Cerebellar cortex (tissue), 1 donor: ENCODE results near the gene VAMP5.
"Not testable (repeated sequence)": the region's sequence is repeated elsewhere in the genome, so short reads cannot be mapped to it uniquely, and the experiment has no call there.

Source experiments
- DNase-seq: peaks from one replicate; pipeline ENCODE4 v3.0.0-alpha.2; 2015; ENCODE audit warnings: low spot score

Gene VAMP5, protein sequence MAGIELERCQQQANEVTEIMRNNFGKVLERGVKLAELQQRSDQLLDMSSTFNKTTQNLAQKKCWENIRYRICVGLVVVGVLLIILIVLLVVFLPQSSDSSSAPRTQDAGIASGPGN

DNA sequence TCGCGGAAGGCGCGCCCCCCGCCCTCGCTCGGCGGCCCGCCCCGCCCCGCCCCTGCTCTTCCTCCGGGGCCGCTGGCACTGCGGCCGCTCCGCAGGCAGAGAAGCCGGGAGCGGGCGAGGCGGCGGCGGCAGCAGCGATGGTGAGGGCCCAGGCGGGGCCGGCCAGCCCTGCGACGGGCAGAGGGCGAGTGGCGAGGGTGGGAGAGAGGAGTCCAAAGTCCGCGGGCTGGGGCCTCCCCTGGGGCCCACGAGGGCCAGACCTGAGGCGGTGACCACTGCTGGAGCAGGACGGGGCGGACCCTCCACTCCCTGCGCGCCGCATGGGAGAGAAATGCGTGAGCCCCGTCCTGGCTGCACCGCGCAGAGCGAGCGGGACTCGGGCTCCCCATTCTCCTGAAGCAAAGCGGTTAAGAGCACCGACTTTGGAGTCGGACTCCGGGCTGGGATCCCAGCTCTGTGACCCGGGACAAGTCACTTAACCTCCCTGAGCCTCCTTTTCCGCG, at the start of gene VAMP5:
Gene VAMP5 (plus strand): TSS at position 78 of the 503 bp plus-strand sequence. CDS start 60 bp downstream, at position 138.
- no peak for DNase-seq

DNA sequence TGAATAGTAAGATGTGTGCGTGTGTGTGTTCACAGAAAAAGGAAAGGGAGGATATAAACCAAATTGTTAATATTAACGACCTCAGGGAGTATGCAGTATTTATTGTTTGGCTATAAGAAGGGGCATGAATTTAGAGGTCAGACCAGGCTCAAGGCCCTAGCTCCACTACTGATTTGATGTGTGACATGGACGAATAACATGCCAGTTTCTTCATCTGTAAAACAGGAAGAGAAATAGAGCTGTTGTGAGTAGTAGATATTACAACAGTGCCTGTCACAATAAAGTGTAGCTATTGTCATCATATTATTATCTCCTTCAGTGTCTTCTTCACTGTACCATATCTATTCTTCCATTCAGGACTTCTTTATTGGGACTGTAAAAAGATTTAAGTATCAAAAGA, 49.4 kb upstream of the VAMP5 start:
- no peak for DNase-seq

DNA sequence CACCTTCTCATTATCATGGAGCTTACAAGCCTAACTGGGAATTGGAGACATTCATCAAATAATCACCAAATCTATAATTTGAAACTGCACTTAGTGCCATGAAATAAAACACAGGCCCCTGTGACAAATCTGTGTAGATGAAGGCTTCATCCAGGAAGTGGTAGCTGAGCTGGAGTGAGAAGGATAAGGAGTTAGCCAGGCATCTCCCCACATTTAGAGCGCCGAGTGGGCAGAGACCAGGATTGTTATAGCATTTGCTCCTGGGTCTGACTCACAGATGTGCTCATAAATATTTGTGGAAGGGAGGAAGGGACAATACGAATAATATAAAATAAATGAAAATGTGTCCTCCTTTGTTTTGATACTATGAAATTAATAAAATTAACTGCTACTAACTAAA, 47.8 kb upstream of the VAMP5 start:
- no peak for DNase-seq

DNA sequence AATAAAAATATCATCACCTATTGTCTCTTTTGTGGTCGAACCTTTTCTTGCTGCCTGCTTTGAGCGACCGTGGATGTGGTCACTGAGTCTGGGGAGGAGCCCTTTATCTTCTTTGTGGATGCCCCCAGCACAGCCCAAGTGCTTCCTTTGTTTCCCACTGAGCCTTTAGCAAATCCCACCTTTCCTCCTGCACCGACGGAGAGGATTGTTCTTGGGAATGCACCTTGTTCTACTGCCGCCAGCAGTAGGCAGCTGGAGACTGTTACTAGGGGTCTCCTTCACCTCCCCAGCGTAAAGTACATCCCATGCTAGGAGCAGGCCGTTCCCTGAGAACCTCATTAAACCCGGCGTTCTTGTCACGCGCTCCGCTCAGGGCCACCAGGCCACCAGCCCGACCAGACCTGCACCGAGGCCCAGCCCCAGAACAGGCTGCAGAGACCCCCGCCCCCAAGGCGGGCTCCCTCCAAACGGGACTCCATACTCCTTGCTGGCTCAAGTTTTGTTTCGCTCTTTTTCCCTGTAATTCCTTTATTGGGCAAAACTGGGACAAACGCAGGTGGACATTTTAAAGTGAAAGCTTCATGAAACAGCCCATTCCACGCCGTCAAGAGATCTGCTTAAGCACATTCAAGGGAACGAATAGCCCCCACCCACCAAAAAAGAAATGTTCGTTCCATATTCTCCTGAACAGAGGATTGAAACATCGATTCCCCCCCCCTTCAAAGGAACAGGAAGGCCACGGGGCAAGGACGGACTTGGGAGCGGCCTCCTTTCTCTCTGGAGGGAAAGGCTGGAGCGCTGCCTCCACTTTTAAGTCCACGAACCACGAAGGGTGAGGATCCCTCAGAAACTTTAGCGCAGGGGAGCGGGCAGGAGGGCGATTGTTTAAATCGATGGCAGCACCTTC, 46.4 kb upstream of the VAMP5 start:
- DNase-seq, result peak; percentile 77

DNA sequence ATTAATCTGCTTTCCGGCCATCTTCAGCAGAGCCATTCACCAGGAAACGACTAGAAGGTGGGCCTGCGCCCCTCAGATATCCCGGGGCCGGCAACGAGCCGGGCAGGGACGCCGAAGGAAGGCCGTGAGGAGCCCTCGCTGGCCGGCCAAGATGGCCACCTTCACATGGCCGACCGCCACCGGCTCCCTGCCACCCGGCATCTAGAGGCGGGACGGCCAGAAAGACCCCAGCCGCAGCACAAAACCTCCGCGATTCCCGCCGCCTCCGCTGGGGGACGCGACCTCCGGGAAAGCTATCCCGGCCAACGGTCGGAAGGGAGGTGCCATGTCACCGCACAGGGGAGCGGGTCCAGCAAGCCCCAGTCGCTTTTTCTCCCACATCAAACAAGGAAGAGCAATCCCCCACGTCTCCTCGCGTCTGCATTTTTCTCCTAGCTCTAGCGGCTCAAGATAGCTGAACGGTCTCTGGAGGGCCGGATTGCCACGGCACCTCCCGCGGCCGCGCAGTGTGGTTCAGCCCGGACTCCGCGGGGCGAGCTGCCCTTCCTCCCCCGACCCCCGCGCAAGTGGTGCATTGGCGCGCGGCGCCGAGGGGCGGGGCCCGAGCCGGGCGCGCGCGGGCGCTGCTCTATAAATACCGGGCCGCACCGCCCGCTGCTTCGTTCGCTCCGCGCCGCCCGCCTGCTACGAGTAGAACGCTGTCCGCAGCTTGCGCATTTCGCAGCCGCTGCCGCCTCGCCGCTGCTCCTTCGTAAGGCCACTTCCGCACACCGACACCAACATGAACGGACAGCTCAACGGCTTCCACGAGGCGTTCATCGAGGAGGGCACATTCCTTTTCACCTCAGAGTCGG, 45.5 kb upstream of the VAMP5 start, which contains the start of gene MAT2A:
Gene MAT2A (plus strand): TSS at position 662 of the 854 bp plus-strand sequence. CDS start 120 bp downstream, at position 782.
- peak; percentile 89 for DNase-seq

DNA sequence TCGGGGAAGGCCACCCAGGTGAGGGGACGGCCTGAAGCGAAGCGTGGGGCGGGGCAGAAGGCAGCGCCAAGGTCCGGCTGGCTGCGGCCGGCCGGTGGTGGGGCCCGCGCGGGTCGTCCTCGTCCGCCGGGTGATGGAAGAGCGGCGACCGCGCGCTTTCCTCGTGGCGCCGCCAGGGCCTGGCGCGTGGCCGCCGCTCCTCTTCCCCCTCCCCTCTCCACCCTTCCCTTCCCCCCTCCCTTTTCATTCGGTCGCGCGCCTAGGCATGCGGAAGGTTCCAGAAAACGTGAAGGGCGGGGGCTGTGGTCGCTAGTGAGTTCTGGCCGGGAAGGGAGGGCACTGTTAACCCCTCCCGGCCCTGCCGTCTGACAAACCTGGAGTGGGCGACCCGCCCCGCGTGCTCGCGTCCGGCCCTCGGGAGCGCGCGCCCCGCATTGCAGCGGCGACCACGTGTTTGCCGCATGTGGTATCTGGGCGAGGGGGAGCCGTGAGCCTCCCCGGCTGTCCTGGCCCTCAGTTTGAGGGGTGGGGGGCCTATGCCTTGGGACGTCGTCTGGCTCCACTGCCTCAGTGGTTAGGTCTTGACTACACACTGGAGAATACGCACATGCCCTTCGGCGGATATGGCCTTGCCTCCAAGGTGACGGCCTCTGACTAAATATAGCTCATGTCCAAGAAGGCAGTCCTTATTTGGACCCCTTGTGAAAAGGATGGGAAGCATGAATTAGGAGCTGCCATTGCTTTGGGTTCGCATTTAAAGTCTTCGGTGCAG, 44.7 kb upstream of the VAMP5 start:
- DNase-seq, result peak; percentile 66

DNA sequence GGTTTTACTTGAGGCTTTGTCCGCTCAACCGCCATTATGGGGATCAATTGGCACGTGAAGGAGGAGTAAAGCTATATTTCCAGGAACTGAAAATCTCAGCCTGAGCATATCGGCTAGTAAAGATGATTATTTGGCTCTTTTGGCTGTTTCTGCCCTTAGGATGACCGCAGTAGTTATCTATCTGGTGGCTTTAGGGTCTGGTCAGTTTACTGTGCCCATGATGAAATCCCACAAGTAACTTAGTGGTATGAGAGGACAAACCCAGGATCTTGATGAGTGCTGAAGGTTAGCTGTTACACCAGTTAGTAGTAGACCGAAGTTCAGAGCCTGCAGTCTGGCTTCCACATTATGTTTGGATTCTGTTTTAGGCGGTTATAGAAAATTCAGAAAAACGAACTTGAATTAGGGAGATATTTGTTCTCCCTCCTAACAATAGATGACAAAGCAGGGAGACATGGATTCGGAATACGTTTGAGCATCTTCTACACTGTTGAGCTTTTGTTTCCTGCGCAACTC, 44.0 kb upstream of the VAMP5 start:
- no peak for DNase-seq

DNA sequence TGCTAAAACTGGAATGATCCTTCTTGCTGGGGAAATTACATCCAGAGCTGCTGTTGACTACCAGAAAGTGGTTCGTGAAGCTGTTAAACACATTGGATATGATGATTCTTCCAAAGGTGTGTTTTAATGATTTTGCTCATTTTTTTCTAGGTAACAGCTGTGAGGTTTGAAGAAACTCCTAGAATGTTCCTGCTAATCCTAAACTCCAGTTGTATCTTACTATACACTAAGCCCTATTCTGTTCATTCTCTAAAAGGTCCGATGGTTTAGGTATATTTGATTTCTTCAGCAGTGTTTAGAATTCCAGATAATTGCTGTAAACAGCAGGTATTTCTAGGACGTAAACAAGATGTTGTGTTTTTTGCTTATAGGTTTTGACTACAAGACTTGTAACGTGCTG, 43.0 kb upstream of the VAMP5 start:
- no peak for DNase-seq

DNA sequence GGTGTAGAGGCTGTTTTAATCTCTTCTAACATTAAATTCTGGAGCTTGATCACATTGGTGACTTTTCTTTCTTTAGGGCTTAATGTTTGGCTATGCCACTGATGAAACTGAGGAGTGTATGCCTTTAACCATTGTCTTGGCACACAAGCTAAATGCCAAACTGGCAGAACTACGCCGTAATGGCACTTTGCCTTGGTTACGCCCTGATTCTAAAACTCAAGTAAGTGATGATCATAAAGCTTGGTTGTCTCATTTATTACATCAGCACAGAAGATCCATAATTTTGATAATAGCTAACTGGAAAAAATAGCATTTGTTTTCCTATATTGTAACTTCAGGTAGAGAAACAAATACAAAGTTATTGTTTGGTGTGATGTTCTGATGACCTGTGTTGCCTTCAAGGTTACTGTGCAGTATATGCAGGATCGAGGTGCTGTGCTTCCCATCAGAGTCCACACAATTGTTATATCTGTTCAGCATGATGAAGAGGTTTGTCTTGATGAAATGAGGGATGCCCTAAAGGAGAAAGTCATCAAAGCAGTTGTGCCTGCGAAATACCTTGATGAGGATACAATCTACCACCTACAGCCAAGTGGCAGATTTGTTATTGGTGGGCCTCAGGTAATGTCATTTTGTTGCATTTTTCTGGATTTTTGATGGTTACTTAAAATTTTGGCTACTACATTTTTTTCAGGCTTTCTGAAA, 42.3 kb upstream of the VAMP5 start:
- no peak for DNase-seq

DNA sequence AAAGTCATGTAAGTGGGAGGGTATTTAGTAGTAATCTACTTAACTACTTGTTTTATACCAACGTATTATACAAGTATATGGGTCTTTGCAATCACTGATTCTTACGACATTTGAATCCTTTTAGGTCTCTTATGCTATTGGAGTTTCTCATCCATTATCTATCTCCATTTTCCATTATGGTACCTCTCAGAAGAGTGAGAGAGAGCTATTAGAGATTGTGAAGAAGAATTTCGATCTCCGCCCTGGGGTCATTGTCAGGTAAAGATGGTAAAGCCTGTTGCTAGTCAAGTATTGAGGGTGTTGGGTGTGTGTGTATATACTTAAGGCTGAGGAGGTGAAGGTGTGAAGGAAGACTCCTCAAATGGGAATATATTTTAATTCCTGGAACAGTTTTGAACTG, 41.5 kb upstream of the VAMP5 start:
- no peak for DNase-seq

DNA sequence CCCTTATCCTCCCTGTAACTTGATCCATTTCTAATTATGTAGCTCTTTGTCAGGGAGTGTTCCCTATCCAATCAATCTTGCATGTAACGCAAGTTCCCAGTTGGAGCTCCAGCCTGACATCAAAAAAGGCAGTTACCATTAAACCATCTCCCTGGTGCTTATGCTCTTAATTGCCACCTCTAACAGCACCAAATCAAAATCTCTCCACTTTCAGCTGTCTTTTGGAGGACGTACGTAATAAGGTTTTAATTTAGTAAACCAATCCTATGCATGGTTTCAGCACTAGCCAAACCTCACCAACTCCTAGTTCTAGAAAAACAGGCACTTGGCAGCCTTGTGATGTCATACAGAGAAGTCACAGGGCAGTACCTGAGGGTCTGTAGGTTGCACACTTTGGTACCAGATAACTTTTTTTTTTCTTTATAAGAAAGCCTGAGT, 40.0 kb upstream of the VAMP5 start:
- DNase-seq, result not testable (repeated sequence)

DNA sequence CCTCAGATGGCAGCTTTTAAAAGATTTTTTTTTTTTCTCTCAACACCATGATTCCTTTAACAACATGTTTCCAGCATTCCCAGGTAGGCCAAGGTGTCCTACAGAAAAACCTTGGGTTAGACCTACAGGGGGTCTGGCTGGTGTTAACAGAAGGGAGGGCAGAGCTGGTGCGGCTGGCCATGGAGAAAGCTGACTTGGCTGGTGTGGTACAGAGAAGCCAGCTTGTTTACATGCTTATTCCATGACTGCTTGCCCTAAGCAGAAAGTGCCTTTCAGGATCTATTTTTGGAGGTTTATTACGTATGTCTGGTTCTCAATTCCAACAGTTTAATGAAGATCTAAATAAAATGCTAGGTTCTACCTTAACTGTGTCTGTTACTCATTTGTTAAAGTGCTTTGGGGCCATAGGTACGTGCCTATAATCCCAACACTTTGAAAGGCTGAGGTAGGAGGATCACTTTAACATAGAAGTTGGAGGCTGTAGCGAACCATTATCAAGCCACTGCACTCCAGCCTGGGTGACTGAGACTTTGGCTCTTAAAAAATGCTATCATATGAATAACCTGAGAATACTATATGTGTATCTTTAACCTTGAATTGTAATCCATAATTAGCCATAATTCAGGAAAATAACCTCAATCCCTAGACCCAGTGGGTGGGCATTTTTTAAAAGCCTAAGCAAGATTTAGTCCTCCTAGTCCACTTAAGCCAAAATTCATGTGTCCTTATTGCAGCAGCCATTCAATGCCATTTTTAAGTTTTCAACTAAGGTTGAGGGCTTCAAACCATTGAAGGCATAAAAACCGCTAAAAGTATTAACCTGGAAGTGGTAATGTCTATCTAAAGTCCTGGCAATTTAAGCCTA, 39.1 kb upstream of the VAMP5 start:
- DNase-seq, result not testable (repeated sequence)

DNA sequence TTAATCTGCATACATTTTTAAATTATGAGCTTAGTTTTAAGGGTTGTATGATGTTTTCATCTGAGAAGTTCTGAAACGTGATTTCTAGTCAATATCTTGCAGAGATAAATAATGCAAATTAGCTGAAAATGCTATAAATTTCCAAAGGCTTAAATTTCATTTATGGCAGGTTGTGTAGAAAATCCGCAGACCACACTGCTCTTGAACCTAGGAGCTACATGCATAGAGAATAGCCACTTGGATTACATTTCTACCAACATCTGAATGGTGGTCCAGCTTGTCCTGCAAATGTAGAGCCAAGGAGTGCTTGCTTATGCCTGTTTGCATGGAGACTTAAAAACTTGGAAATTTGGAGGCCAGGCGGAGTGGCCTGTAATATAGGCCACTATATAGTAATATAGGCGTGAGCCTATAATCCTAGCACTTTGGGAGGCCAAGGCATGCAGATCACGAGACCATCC, 38.4 kb upstream of the VAMP5 start:
- peak; percentile 53 for DNase-seq

DNA sequence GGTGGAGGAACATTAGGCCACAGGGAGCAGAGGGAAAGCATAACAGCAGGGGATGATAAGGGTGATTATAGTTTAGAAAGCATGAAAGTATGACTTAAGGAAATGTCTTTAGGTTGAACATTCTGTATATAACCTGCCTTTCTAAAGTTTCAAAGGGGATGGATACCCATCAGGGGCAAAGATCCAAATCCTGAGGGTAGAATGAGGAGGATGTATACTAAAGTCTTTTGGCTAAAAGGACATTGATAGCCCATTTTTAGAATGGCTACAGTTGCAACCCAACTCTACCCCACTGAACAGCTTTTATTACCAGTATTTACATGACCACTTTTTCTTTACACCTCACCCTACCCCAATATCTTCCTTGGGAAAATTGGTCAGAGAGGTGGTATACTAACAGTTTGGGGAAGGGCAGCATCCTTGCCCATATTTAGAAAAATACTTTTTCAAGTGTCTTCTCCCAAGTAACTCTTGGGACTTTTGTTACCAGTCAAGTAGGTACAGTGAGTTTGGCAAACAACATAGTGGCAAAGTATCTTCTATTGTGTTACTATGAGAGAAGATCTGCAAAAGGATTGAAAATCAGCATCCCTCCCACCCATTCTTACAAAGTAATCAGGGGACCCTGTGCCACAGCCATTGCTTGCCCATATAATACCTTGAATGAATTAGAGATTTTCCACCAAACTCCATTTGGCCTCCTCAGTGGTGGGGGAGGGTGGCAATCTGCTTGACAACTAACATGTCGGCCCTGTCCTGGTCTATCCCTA, 37.0 kb upstream of the VAMP5 start:
- DNase-seq, result no peak

DNA sequence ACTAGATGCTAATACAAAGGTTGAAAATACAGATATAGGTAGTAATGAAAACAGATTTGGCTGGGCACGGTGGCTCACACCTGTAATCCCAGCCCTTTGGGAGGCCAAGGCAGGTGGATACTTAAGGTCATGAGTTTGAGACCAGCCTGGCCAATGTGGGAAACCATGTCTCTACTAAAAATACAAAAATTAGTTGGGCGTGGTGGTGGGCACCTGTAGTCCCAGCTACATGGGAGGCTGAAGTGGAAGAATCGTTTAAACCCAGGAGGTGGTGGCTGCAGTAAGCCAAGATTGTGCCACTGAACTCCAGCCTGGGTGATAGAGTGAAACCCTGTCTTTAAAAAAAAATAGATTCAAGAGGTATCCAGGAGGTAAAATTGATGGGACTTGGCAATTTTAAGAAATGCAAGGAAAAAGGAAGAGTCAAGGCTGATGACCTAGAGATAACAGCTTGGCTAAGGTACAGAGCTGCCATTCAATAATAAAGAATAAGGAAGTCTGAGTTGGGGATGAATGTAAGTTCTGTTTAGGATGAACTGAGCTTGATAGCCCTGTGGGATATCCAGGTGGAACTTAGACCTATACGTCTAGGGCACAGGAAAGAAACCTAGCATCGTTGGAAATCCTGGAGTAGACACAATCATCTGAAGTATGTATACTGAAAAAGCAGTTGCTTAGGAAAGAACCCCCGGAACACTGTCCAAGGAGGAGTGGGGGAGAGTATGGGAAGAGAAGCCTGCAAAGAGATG, 36.2 kb upstream of the VAMP5 start:
- DNase-seq, result no peak

DNA sequence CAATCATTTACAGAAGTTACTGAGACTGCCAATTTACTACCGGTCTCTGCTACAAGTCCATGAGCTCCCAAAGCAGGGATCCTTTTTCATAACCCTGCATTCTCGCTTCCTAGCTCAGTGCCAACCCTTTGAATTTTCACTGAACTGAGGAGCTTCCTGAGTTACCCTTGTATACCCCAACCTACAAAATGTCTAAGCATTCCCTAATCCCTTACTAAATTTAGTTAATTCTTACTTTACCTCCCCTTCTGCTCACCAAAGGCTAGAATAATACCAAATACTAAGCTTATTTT, 35.7 kb upstream of the VAMP5 start:
- DNase-seq, result no peak

DNA sequence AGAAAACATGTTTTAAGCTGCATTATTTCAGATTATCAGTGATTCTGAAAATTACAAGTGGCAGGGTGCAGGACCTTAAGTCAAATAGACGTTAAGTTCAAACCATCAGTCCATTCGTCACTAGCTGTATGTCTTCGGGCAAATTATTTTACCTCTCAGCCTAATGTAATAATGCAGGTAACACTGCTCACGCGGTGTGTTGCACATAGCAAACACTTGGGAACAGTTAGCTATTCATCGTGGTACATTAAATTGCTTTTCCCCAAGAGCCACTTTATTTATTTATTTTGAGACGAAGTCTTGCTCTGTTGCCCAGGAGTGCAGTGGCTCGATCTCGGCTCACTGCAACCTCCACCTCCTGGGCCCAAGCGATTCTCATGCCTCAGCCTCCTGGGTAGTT, 35.1 kb upstream of the VAMP5 start:
- DNase-seq, result no peak

DNA sequence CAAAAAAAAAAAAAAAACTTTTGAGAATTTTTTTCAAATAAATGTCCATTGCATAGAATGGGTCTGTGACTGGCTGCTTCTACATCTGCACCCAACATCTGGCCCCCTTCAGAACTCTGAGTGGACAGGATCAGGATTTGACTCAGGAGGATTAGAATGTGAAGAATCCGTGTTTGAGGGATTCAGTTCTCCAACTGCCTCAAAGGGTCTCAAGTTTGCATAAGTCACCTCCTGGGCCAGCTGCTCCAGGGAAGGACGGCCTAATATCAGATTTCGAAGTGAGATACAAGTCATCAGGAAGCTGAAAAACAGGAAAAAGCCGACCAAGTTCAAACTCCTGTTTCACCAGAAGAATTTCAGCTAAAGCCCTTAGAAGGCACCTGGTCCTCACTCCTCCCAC, 34.4 kb upstream of the VAMP5 start:
- DNase-seq, result no peak
